Measurements from ENCODE around the gene MLEC.
A peak's percentile ranks its signal among the peaks of the same experiment; 100 is the strongest.

The MLEC gene

DNA sequence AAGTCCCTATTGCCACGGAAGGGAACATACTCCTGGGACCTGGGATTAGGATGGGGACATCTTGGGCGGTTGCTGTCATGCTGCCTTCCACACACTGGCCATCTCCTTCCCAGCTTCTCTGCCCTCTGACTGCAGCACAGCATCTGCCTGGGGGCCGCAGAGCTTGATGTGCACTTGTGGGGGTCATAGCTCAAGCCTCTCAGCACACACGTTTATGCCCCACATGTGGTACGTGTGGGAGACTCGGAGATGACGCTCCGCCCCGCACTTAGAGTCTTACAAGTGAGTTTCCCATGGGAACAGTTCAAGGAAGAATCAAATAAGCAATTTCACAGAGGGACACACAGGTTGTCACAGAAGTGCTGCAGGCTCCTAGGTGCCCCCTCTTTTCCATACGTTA, 47.3 kb downstream of the MLEC start:
- TF ChIP-seq, protein P1, sequence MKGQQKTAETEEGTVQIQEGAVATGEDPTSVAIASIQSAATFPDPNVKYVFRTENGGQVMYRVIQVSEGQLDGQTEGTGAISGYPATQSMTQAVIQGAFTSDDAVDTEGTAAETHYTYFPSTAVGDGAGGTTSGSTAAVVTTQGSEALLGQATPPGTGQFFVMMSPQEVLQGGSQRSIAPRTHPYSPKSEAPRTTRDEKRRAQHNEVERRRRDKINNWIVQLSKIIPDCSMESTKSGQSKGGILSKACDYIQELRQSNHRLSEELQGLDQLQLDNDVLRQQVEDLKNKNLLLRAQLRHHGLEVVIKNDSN (IDR thresholded peaks at IDR 0.05), result no peak
- TF ChIP-seq NFIC (IDR thresholded peaks at IDR 0.05) (no peak), CEBPB (IDR thresholded peaks at IDR 0.05) (no peak), RAD21 (IDR thresholded peaks at IDR 0.05; ENCODE audit: low read depth) (no peak), EGR1 (IDR thresholded peaks at IDR 0.05) (no peak), TEAD4 (IDR thresholded peaks at IDR 0.05) (no peak), TAF1 (IDR thresholded peaks at IDR 0.05; ENCODE audit: low read depth) (no peak), FOXM1 (IDR thresholded peaks at IDR 0.05; ENCODE audit: borderline replicate concordance, low read depth) (no peak), ZBTB7A (IDR thresholded peaks at IDR 0.05; ENCODE audit: low read depth) (no peak), CREB1 (IDR thresholded peaks at IDR 0.05; ENCODE audit: low read depth) (no peak), YY1 (IDR thresholded peaks at IDR 0.05; ENCODE audit: low read depth) (no peak), TCF12 (IDR thresholded peaks at IDR 0.05; ENCODE audit: low read depth) (no peak), EP300 (IDR thresholded peaks at IDR 0.05; ENCODE audit: borderline replicate concordance) (no peak)
- TF ChIP-seq, protein P2, sequence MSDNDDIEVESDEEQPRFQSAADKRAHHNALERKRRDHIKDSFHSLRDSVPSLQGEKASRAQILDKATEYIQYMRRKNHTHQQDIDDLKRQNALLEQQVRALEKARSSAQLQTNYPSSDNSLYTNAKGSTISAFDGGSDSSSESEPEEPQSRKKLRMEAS (IDR thresholded peaks at IDR 0.05), result no peak
- TF ChIP-seq, protein P3, sequence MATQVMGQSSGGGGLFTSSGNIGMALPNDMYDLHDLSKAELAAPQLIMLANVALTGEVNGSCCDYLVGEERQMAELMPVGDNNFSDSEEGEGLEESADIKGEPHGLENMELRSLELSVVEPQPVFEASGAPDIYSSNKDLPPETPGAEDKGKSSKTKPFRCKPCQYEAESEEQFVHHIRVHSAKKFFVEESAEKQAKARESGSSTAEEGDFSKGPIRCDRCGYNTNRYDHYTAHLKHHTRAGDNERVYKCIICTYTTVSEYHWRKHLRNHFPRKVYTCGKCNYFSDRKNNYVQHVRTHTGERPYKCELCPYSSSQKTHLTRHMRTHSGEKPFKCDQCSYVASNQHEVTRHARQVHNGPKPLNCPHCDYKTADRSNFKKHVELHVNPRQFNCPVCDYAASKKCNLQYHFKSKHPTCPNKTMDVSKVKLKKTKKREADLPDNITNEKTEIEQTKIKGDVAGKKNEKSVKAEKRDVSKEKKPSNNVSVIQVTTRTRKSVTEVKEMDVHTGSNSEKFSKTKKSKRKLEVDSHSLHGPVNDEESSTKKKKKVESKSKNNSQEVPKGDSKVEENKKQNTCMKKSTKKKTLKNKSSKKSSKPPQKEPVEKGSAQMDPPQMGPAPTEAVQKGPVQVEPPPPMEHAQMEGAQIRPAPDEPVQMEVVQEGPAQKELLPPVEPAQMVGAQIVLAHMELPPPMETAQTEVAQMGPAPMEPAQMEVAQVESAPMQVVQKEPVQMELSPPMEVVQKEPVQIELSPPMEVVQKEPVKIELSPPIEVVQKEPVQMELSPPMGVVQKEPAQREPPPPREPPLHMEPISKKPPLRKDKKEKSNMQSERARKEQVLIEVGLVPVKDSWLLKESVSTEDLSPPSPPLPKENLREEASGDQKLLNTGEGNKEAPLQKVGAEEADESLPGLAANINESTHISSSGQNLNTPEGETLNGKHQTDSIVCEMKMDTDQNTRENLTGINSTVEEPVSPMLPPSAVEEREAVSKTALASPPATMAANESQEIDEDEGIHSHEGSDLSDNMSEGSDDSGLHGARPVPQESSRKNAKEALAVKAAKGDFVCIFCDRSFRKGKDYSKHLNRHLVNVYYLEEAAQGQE (IDR thresholded peaks at IDR 0.05; ENCODE audit: low read depth), result no peak

DNA sequence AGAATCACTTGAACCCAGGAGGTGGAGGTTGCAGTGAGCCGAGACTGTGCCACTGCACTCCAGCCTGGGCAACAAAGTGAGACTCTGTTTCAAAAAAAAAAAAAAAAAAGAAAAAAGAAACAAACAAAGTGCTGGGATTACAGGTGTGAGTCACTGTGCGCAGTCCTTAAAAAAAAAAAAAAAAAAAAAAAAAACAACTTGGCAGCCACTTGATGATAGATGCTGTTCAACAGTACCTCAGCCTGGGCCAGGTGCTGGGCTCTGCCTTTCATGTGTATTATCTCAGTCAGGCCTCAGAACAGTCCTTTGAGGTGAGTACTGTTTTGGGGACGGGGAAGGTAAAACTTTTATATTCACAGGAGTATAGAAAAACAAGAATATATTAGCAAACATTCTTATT, 48.2 kb downstream of the MLEC start:
- TF ChIP-seq, protein P1 (IDR thresholded peaks at IDR 0.05), result no peak

DNA sequence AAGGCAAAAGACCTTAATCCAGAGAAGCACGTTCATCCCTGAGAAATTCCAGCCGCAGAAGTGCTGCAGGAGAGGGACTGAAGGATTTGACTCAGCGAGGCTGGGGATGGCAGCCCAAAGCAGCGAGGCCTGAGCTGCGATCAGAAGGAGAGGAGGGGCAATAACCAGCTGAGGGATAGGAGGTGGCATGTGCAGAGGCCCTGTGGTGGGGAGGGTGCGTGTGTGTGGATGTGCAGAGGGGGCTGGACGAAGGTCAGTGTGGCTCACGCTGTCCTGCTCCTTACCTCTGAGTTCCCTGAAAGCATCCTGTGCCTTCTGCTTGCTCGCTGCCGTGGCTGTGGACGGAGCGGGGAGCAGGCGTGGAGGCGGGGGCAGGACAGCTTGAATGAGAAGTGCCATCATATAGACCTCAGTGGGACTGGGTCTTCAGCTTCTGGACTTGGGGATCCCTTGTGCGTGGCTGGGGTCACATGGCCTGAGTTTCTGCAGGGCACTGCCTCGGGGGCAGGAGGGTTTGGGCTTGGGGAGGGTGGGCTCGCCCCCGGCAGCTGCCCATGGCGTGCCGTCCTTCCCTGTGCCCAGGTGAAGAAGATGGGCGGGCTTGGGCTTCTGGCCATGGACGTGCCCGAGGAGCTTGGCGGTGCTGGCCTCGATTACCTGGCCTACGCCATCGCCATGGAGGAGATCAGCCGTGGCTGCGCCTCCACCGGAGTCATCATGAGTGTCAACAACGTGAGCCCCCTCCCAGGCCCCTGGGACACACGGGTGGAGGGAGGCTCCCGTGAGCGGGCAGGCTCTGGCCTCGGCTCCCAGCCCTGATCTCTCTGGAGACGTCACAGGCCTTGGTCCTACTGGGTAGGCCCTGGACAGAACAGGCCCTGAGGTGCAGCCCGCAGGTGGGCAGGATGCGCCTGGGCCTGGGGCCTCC, 49.7 kb downstream of the MLEC start:
- TF ChIP-seq NFIC (IDR thresholded peaks at IDR 0.05) (no peak), TCF12 (IDR thresholded peaks at IDR 0.05; ENCODE audit: low read depth) (no peak), EGR1 (IDR thresholded peaks at IDR 0.05) (no peak), ZBTB7A (IDR thresholded peaks at IDR 0.05; ENCODE audit: low read depth) (no peak), CREB1 (IDR thresholded peaks at IDR 0.05; ENCODE audit: low read depth) (no peak)
- TF ChIP-seq, protein P3 (IDR thresholded peaks at IDR 0.05; ENCODE audit: low read depth), result no peak

DNA sequence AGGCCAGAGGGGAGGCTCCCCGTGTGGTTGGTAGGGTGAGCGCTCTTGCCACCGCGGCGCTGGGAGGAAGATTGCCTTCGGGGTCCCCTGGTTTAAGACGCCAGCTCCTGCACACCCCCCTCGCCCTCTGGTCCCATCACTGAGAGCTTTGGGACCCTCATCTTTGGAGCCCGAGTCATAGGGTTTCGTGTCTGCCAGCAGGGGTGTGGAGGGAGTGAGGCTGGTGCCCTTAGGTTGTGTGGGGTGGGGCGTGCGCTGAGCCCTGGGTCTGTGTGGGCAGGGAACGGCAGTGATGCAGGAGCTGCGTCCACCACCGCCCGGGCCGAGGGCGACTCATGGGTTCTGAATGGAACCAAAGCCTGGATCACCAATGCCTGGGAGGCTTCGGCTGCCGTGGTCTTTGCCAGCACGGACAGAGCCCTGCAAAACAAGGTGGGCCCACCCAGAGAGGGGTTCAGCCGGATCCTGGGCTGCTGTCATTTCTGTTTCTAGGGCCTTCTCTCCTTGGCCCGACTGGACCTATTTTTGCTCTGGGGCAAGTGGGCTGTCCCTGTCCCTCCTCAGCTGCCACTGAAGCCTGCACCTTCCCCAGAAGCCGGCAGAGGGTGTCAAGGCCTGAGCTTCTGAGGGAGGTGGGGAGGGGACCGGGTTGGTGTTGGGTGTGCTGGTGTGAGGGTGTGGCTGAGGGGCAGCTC, 50.8 kb downstream of the MLEC start:
- no peak for TF ChIP-seq ZBTB7A (IDR thresholded peaks at IDR 0.05; ENCODE audit: low read depth)
- TF ChIP-seq NFIC (IDR thresholded peaks at IDR 0.05), result no peak
- TF ChIP-seq CREB1 (IDR thresholded peaks at IDR 0.05; ENCODE audit: low read depth), result no peak
- no peak for TF ChIP-seq EP300 (IDR thresholded peaks at IDR 0.05; ENCODE audit: borderline replicate concordance)
- TF ChIP-seq EGR1 (IDR thresholded peaks at IDR 0.05), result no peak
- 0 out of 2 replicates have a peak, but pooled peaks have one; percentile 6 for TF ChIP-seq RAD21 (IDR thresholded peaks at IDR 0.05; ENCODE audit: low read depth)
- TF ChIP-seq TEAD4 (IDR thresholded peaks at IDR 0.05), result no peak
- TF ChIP-seq FOXM1 (IDR thresholded peaks at IDR 0.05; ENCODE audit: borderline replicate concordance, low read depth), result no peak

DNA sequence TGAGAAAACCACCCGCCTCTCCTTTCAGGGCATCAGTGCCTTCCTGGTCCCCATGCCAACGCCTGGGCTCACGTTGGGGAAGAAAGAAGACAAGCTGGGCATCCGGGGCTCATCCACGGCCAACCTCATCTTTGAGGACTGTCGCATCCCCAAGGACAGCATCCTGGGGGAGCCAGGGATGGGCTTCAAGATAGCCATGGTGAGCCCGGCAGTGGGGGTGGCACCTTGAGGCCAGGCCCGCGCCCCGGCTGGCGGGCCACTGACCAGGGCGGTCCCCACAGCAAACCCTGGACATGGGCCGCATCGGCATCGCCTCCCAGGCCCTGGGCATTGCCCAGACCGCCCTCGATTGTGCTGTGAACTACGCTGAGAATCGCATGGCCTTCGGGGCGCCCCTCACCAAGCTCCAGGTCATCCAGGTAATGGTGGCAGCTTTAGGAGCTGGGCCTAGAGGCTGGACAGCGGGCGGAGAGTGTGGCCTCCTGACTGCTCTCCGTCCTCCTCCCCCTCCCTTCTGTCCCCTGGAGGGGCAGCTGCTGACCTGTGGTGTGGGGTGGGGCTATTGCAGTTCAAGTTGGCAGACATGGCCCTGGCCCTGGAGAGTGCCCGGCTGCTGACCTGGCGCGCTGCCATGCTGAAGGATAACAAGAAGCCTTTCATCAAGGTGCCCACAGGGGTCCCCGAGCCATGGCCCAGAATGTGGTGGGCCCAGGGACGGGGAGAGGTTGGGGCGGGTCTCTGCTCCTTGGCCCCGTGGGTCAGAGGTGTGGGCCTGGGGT, 51.5 kb downstream of the MLEC start:
- TF ChIP-seq FOXM1 (IDR thresholded peaks at IDR 0.05; ENCODE audit: borderline replicate concordance, low read depth) (no peak), ZBTB7A (IDR thresholded peaks at IDR 0.05; ENCODE audit: low read depth) (no peak), TAF1 (IDR thresholded peaks at IDR 0.05; ENCODE audit: low read depth) (no peak), YY1 (IDR thresholded peaks at IDR 0.05; ENCODE audit: low read depth) (no peak), NFIC (IDR thresholded peaks at IDR 0.05) (no peak), EP300 (IDR thresholded peaks at IDR 0.05; ENCODE audit: borderline replicate concordance) (no peak), RAD21 (IDR thresholded peaks at IDR 0.05; ENCODE audit: low read depth) (no peak), EGR1 (IDR thresholded peaks at IDR 0.05) (no peak), TEAD4 (IDR thresholded peaks at IDR 0.05) (no peak), TCF12 (IDR thresholded peaks at IDR 0.05; ENCODE audit: low read depth) (no peak), CEBPB (IDR thresholded peaks at IDR 0.05) (no peak), CREB1 (IDR thresholded peaks at IDR 0.05; ENCODE audit: low read depth) (no peak)
- TF ChIP-seq, protein P2 (IDR thresholded peaks at IDR 0.05), result no peak
- TF ChIP-seq, protein P3 (IDR thresholded peaks at IDR 0.05; ENCODE audit: low read depth), result no peak
- TF ChIP-seq, protein P1 (IDR thresholded peaks at IDR 0.05), result no peak
